ENCODE results near the gene HIVEP3. TPM values are rescaled to one million over a fixed set of nuclear protein-coding genes. Genes with fewer than 3 reads are reported as not detected.
A peak's percentile ranks its signal among the peaks of the same experiment; 100 is the strongest.

HIVEP3 gene
- total RNA-seq, 1 donor from 2014 or later = 8.9 TPM

DNA sequence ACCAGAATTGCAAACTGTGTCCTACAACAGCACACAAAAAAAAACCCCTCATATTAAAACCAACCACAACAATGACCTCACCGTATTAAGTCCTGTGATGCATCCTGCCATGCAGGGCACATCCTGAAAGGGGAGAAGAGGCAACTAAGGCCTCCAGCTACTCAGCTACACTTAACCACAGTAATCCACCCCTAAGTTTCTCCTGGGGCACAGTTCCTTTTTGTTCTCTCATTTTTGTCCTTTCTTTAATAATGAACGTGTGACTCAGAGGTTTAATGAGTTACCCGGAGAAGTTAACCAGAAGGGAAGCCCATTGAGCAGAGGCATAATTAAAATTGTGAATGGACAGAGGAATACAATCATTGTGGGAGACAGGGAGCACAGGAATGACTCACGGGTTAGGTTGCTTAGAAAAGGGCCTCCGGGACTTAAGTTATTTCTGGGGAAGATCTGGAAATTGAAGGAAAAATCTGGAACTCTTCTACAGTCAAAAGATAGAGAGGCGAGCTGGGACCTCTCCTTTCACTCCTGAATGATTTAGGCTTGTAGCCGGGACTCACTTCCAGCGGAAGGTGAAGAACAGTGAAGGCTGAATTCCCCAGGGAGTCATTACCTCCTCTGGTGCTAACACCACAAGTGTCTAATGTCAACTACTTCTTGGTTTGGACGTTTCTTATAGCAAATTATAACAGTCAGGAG is 36.9 kb upstream of the HIVEP3 start:
- Mint-ChIP-seq H3K27ac (ENCODE audit: unreplicated experiment) (peak overlapping the region; percentile 68), H3K4me1 (ENCODE audit: low read depth, unreplicated experiment) (peaks cover 31% of the 10 kb centered on the region), H3K27me3 (ENCODE audit: low read depth, unreplicated experiment) (peaks cover under 1% of the 10 kb centered on the region), H3K4me3 (ENCODE audit: unreplicated experiment) (peak overlapping the region; percentile 3), H3K36me3 (ENCODE audit: low read depth, unreplicated experiment) (no peaks in the 10 kb centered on the region), H3K9me3 (ENCODE audit: unreplicated experiment) (peaks cover 1% of the 10 kb centered on the region)
- Histone ChIP-seq H3K4me1 (ENCODE audit: insufficient read depth, low read length) (peaks cover 53% of the 10 kb centered on the region), H3K27ac (ENCODE audit: low read depth, low read length) (peak overlapping the region; percentile 96), H3K36me3 (ENCODE audit: insufficient read depth, low read length) (no peaks in the 10 kb centered on the region), H3K27me3 (ENCODE audit: insufficient read depth, low read length) (no peaks in the 10 kb centered on the region), H2AFZ (ENCODE audit: low read depth, low read length) (no peak overlapping the region), H3K79me2 (ENCODE audit: insufficient read depth, low read length) (peaks cover 36% of the 10 kb centered on the region), H4K20me1 (ENCODE audit: insufficient read depth, low read length) (no peaks in the 10 kb centered on the region), H3K4me3 (ENCODE audit: insufficient read depth, low read depth, low read length) (peak overlapping the region; percentile 34), H3K9ac (ENCODE audit: low read length) (peak overlapping the region; percentile 82), H3K9me3 (ENCODE audit: insufficient read depth, low read depth, low read length) (no peaks in the 10 kb centered on the region), H3K4me2 (ENCODE audit: low read length) (peak overlapping the region; percentile 80)
- FAIRE-seq (peak; percentile 90), DNase-seq (ENCODE audit: low read depth) (peak; percentile 95)
- no peak for TF ChIP-seq CTCF (IDR thresholded peaks at IDR 0.05; ENCODE audit: insufficient read depth, low read depth, low read length)
- TF ChIP-seq EZH2 (IDR thresholded peaks at IDR 0.05; ENCODE audit: insufficient read depth, low read length) = no peak

DNA sequence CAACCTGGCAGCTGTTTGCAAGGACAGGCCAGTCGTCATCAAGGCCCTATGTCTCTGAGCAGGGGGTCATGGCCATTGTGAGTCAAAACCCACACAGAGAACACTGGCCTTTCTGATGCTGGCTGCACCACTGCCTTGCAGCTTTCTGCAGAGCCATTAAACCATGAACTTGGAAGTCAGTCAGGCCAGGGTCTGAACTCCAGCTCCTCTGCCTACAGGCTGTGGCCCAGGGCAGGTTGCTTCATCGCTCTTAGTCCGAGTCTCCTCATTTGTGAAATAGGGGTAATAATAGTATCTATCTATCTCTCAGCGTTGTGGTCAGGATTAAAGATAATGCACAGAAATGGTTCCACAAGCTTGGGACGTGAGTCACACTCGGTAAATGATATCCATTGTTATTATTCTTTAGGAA is 35.8 kb upstream of the HIVEP3 start:
- Mint-ChIP-seq H3K36me3 (ENCODE audit: low read depth, unreplicated experiment) (no peaks in the 10 kb centered on the region), H3K27me3 (ENCODE audit: low read depth, unreplicated experiment) (no peaks in the 10 kb centered on the region), H3K4me3 (ENCODE audit: unreplicated experiment) (peak overlapping the region; percentile 3), H3K27ac (ENCODE audit: unreplicated experiment) (peak overlapping the region; percentile 78), H3K9me3 (ENCODE audit: unreplicated experiment) (peaks cover 1% of the 10 kb centered on the region), H3K4me1 (ENCODE audit: low read depth, unreplicated experiment) (peaks cover 34% of the 10 kb centered on the region)
- H3K9ac ChIP-seq (ENCODE audit: low read length) = peak overlapping the region; percentile 82
- peaks cover 53% of the 10 kb centered on the region for H3K4me1 ChIP-seq (ENCODE audit: insufficient read depth, low read length)
- TF ChIP-seq CTCF (IDR thresholded peaks at IDR 0.05; ENCODE audit: insufficient read depth, low read depth, low read length) (no peak), EZH2 (IDR thresholded peaks at IDR 0.05; ENCODE audit: insufficient read depth, low read length) (no peak)
- H3K36me3 ChIP-seq (ENCODE audit: insufficient read depth, low read length) = no peaks in the 10 kb centered on the region
- DNase-seq (ENCODE audit: low read depth) (peak; percentile 95), FAIRE-seq (peak; percentile 20)
- H3K9me3 ChIP-seq (ENCODE audit: insufficient read depth, low read depth, low read length) = no peaks in the 10 kb centered on the region
- peak overlapping the region; percentile 2 for H3K4me3 ChIP-seq (ENCODE audit: insufficient read depth, low read depth, low read length)
- H3K4me2 ChIP-seq (ENCODE audit: low read length) = peak overlapping the region; percentile 80
- H3K79me2 ChIP-seq (ENCODE audit: insufficient read depth, low read length) = peaks cover 28% of the 10 kb centered on the region
- no peaks in the 10 kb centered on the region for H3K27me3 ChIP-seq (ENCODE audit: insufficient read depth, low read length)
- H3K27ac ChIP-seq (ENCODE audit: low read depth, low read length) = peak overlapping the region; percentile 96
- no peak overlapping the region for H2AFZ ChIP-seq (ENCODE audit: low read depth, low read length)
- H4K20me1 ChIP-seq (ENCODE audit: insufficient read depth, low read length) = no peaks in the 10 kb centered on the region

DNA sequence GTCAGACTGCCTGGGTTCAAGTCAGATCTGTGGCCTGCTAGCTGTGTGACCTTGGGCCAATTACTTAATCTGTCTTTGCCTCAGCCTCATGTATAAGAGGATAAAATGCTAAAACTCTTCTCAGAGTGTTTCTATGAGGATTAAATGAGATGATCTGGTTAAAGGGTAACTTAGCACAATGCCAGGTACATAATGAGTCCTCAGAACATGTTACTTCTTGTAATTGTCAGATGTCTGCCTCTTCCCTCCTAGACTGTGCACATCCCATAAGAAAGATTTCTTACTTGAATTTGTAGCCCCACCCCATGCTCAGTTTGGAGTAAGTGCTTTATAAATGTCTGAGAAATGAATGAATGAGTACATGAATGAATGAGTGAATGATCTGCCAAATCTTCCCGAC is 34.6 kb upstream of the HIVEP3 start:
- no peak for FAIRE-seq
- peaks cover 17% of the 10 kb centered on the region for H3K79me2 ChIP-seq (ENCODE audit: insufficient read depth, low read length)
- no peak overlapping the region for H3K4me2 ChIP-seq (ENCODE audit: low read length)
- H3K9me3 ChIP-seq (ENCODE audit: insufficient read depth, low read depth, low read length) = no peaks in the 10 kb centered on the region
- H3K27me3 Mint-ChIP-seq (ENCODE audit: low read depth, unreplicated experiment) = no peaks in the 10 kb centered on the region
- peaks cover 2% of the 10 kb centered on the region for H3K36me3 Mint-ChIP-seq (ENCODE audit: low read depth, unreplicated experiment)
- H3K4me3 ChIP-seq (ENCODE audit: insufficient read depth, low read depth, low read length) = no peak overlapping the region
- H3K9ac ChIP-seq (ENCODE audit: low read length) = no peak overlapping the region
- H3K9me3 Mint-ChIP-seq (ENCODE audit: unreplicated experiment) = peaks cover 3% of the 10 kb centered on the region
- peaks cover 53% of the 10 kb centered on the region for H3K4me1 ChIP-seq (ENCODE audit: insufficient read depth, low read length)
- H3K27me3 ChIP-seq (ENCODE audit: insufficient read depth, low read length) = no peaks in the 10 kb centered on the region
- H2AFZ ChIP-seq (ENCODE audit: low read depth, low read length) = no peak overlapping the region
- H3K4me3 Mint-ChIP-seq (ENCODE audit: unreplicated experiment) = no peak overlapping the region
- no peaks in the 10 kb centered on the region for H4K20me1 ChIP-seq (ENCODE audit: insufficient read depth, low read length)
- no peak for DNase-seq (ENCODE audit: low read depth)
- H3K27ac ChIP-seq (ENCODE audit: low read depth, low read length) = no peak overlapping the region
- no peaks in the 10 kb centered on the region for H3K36me3 ChIP-seq (ENCODE audit: insufficient read depth, low read length)
- TF ChIP-seq CTCF (IDR thresholded peaks at IDR 0.05; ENCODE audit: insufficient read depth, low read depth, low read length) = no peak
- TF ChIP-seq EZH2 (IDR thresholded peaks at IDR 0.05; ENCODE audit: insufficient read depth, low read length) = no peak
- peaks cover 34% of the 10 kb centered on the region for H3K4me1 Mint-ChIP-seq (ENCODE audit: low read depth, unreplicated experiment)
- H3K27ac Mint-ChIP-seq (ENCODE audit: unreplicated experiment) = no peak overlapping the region

Data from astrocyte (in vitro differentiated cells and primary cell).